ENCODE measurements around the gene ADGRG6.
"Not testable (repeated sequence)": the region's sequence is repeated elsewhere in the genome, so short reads cannot be mapped to it uniquely, and the experiment has no call there.

ADGRG6 gene

DNA sequence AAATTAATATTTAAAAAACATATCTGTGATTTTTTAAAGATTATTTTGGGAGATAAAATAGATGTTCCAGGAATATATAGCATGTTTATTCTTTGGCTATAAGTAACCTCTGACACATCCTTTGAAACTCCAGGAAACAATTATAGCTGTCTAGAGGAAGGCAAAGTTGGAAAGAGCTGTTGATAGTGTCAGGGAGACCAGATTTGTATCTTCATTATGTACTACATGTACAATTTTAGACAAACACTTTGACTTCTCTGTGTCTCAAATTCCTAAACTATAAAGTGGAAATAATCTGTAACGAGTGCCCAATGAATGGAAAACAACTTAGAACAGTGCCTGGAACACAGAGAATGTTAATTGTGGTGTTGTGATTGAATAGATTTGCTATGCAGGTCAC lies 25.6 kb upstream of the ADGRG6 start:
- POLR2A ChIA-PET, result no interaction called here
- CTCF ChIA-PET, result interaction anchor here (1.0 kb wide), 1 partner anchor 10 kb away, joined by 3 read pairs; no protein-coding TSS in a partner anchor
- DNase-seq (ENCODE audit: extremely low spot score), result no peak
- no peak for TF ChIP-seq CTCF (IDR thresholded peaks at IDR 0.05; ENCODE audit: control extremely low read depth, extremely low read depth, low read depth, missing control alignments)

GRCh38 chr6:142279350-142280180 lies 22.2 kb upstream of the ADGRG6 start:
- DNase-seq (ENCODE audit: extremely low spot score), result no peak
- ChIA-PET CTCF (interaction anchor here (0.6 to 1.3 kb wide), 2 partner anchors 9 to 107 kb away, joined by 3 read pairs; no protein-coding TSS in a partner anchor), POLR2A (no interaction called here)
- TF ChIP-seq CTCF (IDR thresholded peaks at IDR 0.05; ENCODE audit: control extremely low read depth, extremely low read depth, low read depth, missing control alignments), result no peak

DNA sequence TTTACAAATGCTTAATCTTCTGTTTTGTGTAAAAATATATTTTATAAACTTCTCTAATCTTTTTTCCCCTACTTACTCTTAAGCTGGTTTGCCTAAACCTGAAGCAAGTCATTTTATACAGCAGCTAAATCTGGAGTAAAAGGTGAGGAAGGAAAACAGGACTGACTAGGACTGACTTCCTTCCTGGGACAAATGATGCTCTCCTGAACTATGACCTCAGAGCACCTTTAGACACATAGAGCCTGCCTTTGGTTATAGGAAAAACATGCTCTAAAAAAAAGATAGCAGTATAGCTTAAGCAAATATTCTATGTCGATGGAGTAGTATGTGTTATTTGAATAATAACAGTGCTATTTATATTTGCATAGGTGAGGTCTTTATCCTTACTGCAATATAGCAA lies 21.5 kb upstream of the ADGRG6 start:
- ChIA-PET CTCF (interaction anchor here (0.6 to 1.3 kb wide), 2 partner anchors 10 to 107 kb away, joined by 3 read pairs; no protein-coding TSS in a partner anchor), POLR2A (no interaction called here)
- DNase-seq (ENCODE audit: extremely low spot score), result no peak
- no peak for TF ChIP-seq CTCF (IDR thresholded peaks at IDR 0.05; ENCODE audit: control extremely low read depth, extremely low read depth, low read depth, missing control alignments)

DNA sequence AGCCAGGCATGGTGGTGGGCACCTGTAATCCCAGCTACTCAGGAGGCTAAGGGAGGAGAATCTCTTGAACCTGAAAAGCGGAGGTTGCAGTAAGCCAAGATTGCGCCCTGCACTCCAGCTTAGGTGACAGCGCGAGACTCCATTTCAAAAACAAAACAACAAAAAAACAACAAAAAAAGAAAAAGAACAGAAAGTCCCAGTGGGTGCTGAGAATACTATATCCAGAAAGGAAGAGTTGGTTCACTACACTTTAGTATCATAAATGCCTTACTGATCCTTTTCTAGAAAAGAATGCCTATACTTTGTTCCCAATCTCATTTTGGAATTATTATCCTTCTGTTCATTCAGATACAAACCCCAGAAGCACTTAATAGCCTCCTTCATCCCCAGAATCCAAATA lies 20.9 kb upstream of the ADGRG6 start:
- POLR2A ChIA-PET, result interaction anchor here (0.6 kb wide), 1 partner anchor 115 kb away, joined by 3 read pairs; no protein-coding TSS in a partner anchor
- CTCF ChIA-PET, result interaction anchor here (1.3 kb wide), 1 partner anchor 10 kb away, joined by 3 read pairs; no protein-coding TSS in a partner anchor
- DNase-seq (ENCODE audit: extremely low spot score), result no peak
- no peak for TF ChIP-seq CTCF (IDR thresholded peaks at IDR 0.05; ENCODE audit: control extremely low read depth, extremely low read depth, low read depth, missing control alignments)

DNA sequence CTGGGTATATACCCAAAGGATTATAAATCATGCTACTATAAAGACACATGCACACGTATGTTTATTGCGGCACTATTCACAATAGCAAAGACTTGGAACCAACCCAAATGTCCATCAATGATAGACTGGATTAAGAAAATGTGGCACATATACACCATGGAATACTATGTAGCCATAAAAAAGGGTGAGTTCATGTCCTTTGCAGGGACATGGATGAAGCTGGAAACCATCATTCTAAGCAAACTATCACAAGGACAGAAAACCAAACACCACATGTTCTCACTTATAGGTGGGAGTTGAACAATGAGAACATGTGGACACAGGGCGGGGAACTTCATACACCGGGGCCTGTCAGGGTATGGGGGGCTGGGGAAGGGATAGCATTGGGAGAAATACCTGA lies 18.7 kb upstream of the ADGRG6 start:
- POLR2A ChIA-PET; DNase-seq (ENCODE audit: extremely low spot score); CTCF ChIA-PET: not testable (repeated sequence)

- ChIA-PET CTCF (no interaction called here), POLR2A (no interaction called here)
- DNase-seq (ENCODE audit: extremely low spot score), result no peak
- TF ChIP-seq CTCF (IDR thresholded peaks at IDR 0.05; ENCODE audit: control extremely low read depth, extremely low read depth, low read depth, missing control alignments), result no peak
These were observed 17.4 kb upstream of the ADGRG6 start for GRCh38 chr6:142284419-142284818.

Measured in GM10248 (cell line).